ENCODE results near the gene TLR9.
A peak's percentile ranks its signal among the peaks of the same experiment; 100 is the strongest.

Gene TLR9

GRCh38 chr3:52234516-52235447, 9.3 kb upstream of the TLR9 start:
- DNase-seq (ENCODE audit: low read depth): no peak
- H3K4me3 ChIP-seq (ENCODE audit: low read length): no peak overlapping the region
- TF ChIP-seq CTCF (conservative IDR thresholded peaks at IDR 0.05; ENCODE audit: low read depth, low read length): no peak

GRCh38 chr3:52233968-52234367, 8.5 kb upstream of the TLR9 start:
- no peak for TF ChIP-seq CTCF (conservative IDR thresholded peaks at IDR 0.05; ENCODE audit: low read depth, low read length)
- no peak overlapping the region for H3K4me3 ChIP-seq (ENCODE audit: low read length)
- DNase-seq (ENCODE audit: low read depth): no peak

GRCh38 chr3:52233108-52233591, 7.7 kb upstream of the TLR9 start:
- DNase-seq (ENCODE audit: low read depth): no peak
- H3K4me3 ChIP-seq (ENCODE audit: low read length): no peak overlapping the region
- no peak for TF ChIP-seq CTCF (conservative IDR thresholded peaks at IDR 0.05; ENCODE audit: low read depth, low read length)

- DNase-seq (ENCODE audit: low read depth): no peak
- TF ChIP-seq CTCF (conservative IDR thresholded peaks at IDR 0.05; ENCODE audit: low read depth, low read length): no peak
Measured at GRCh38 chr3:52232279-52233107, 7.0 kb upstream of the TLR9 start.

GRCh38 chr3:52231502-52232278, 6.2 kb upstream of the TLR9 start:
- no peak for DNase-seq (ENCODE audit: low read depth)
- no peak overlapping the region for H3K4me3 ChIP-seq (ENCODE audit: low read length)
- peak; percentile 89 for TF ChIP-seq CTCF (conservative IDR thresholded peaks at IDR 0.05; ENCODE audit: low read depth, low read length)

More at GRCh38 chr3:52232279-52233107, 7.0 kb upstream of the TLR9 start:
- no peak overlapping the region for H3K4me3 ChIP-seq (ENCODE audit: low read length)

- DNase-seq (ENCODE audit: low read depth): no peak
- H3K4me3 ChIP-seq (ENCODE audit: low read length): no peak overlapping the region
- TF ChIP-seq CTCF (conservative IDR thresholded peaks at IDR 0.05; ENCODE audit: low read depth, low read length): no peak
Measured at GRCh38 chr3:52230889-52231499, 5.5 kb upstream of the TLR9 start.
